SK-N-SH treated with all-trans-retinoic acid at 6 μM for 48 hours (cell line): Measurements from ENCODE around the gene DNAAF8.

Experiments
- ARNTL ChIP-seq: fragments of 450-650 bp; formaldehyde crosslinking; IDR thresholded peaks from 2 replicates; pipeline ENCODE4 v1.5.0; 2020; ENCODE audit warnings: low read depth, mild to moderate bottlenecking, moderate library complexity, borderline replicate concordance
- OSR1 ChIP-seq: fragments of 250-450 bp; sonication (Bioruptor Pico); IDR thresholded peaks from 2 replicates; pipeline ENCODE4 v1.8.0; 2022; ENCODE audit warnings: moderate library complexity, mild to moderate bottlenecking, inconsistent platforms
- ZFP3 ChIP-seq: fragments of 250-450 bp; sonication (Bioruptor Pico); IDR thresholded peaks from 2 replicates; pipeline ENCODE4 v1.5.0; 2020; ENCODE audit warnings: mild to moderate bottlenecking, moderate library complexity

GRCh38 chr16:4697848-4698291 is 36.5 kb upstream of the DNAAF8 start:
- TF ChIP-seq OSR1: no peak
- TF ChIP-seq ARNTL (CRISPR knock-in tag): no peak
- no peak for TF ChIP-seq ZFP3
